ENCODE measurements around the gene POLD3.

The POLD3 gene

GRCh38 chr11:74672332-74672955 lies 80.1 kb downstream of the POLD3 start:
- in situ Hi-C loops (cut with HindIII; ENCODE audit: low pct_unique_long_range_greater_than_20kb, low sequenced_read_pairs), result no loop called here
- no peak for DNase-seq (ENCODE audit: low read depth in 1 of 2, low spot score in 1 of 2)
- TF ChIP-seq JUND (IDR thresholded peaks at IDR 0.05; ENCODE audit: low read depth), result no peak

GRCh38 chr11:74672956-74673692 lies 80.7 kb downstream of the POLD3 start:
- TF ChIP-seq JUND (IDR thresholded peaks at IDR 0.05; ENCODE audit: low read depth), result no peak
- no peak for DNase-seq (ENCODE audit: low read depth in 1 of 2, low spot score in 1 of 2)

GRCh38 chr11:74673693-74674360 lies 81.4 kb downstream of the POLD3 start:
- in situ Hi-C loops (cut with HindIII; ENCODE audit: low pct_unique_long_range_greater_than_20kb, low sequenced_read_pairs), result no loop called here
- DNase-seq (ENCODE audit: low read depth in 1 of 2, low spot score in 1 of 2), result no peak

More at GRCh38 chr11:74672956-74673692, 80.7 kb downstream of the POLD3 start:
- in situ Hi-C loops (cut with HindIII; ENCODE audit: low pct_unique_long_range_greater_than_20kb, low sequenced_read_pairs), result no loop called here

GRCh38 chr11:74675761-74676160 lies 83.4 kb downstream of the POLD3 start:
- in situ Hi-C loops (cut with HindIII; ENCODE audit: low pct_unique_long_range_greater_than_20kb, low sequenced_read_pairs), result no loop called here
- TF ChIP-seq JUND (IDR thresholded peaks at IDR 0.05; ENCODE audit: low read depth), result no peak
- no peak for DNase-seq (ENCODE audit: low read depth in 1 of 2, low spot score in 1 of 2)

More at GRCh38 chr11:74673693-74674360, 81.4 kb downstream of the POLD3 start:
- no peak for TF ChIP-seq JUND (IDR thresholded peaks at IDR 0.05; ENCODE audit: low read depth)

GRCh38 chr11:74676596-74676995 lies 84.2 kb downstream of the POLD3 start:
- TF ChIP-seq JUND (IDR thresholded peaks at IDR 0.05; ENCODE audit: low read depth), result no peak
- in situ Hi-C loops (cut with HindIII; ENCODE audit: low pct_unique_long_range_greater_than_20kb, low sequenced_read_pairs), result no loop called here
- no peak for DNase-seq (ENCODE audit: low read depth in 1 of 2, low spot score in 1 of 2)

GRCh38 chr11:74677131-74677530 lies 84.7 kb downstream of the POLD3 start:
- in situ Hi-C loops (cut with HindIII; ENCODE audit: low pct_unique_long_range_greater_than_20kb, low sequenced_read_pairs), result no loop called here
- TF ChIP-seq JUND (IDR thresholded peaks at IDR 0.05; ENCODE audit: low read depth), result no peak
- no peak for DNase-seq (ENCODE audit: low read depth in 1 of 2, low spot score in 1 of 2)

GRCh38 chr11:74678041-74678440 lies 85.7 kb downstream of the POLD3 start:
- in situ Hi-C loops (cut with HindIII; ENCODE audit: low pct_unique_long_range_greater_than_20kb, low sequenced_read_pairs), result no loop called here
- no peak for DNase-seq (ENCODE audit: low read depth in 1 of 2, low spot score in 1 of 2)
- no peak for TF ChIP-seq JUND (IDR thresholded peaks at IDR 0.05; ENCODE audit: low read depth)

- in situ Hi-C loops (cut with HindIII; ENCODE audit: low pct_unique_long_range_greater_than_20kb, low sequenced_read_pairs), result no loop called here
- no peak for TF ChIP-seq JUND (IDR thresholded peaks at IDR 0.05; ENCODE audit: low read depth)
- no peak for DNase-seq (ENCODE audit: low read depth in 1 of 2, low spot score in 1 of 2)
Observed at GRCh38 chr11:74678591-74679512, 86.5 kb downstream of the POLD3 start.

- no peak for DNase-seq (ENCODE audit: low read depth in 1 of 2, low spot score in 1 of 2)
- TF ChIP-seq JUND (IDR thresholded peaks at IDR 0.05; ENCODE audit: low read depth), result no peak
- in situ Hi-C loops (cut with HindIII; ENCODE audit: low pct_unique_long_range_greater_than_20kb, low sequenced_read_pairs), result no loop called here
Observed at GRCh38 chr11:74679513-74679865, 87.1 kb downstream of the POLD3 start.

GRCh38 chr11:74680035-74680671 lies 87.8 kb downstream of the POLD3 start:
- no peak for TF ChIP-seq JUND (IDR thresholded peaks at IDR 0.05; ENCODE audit: low read depth)
- in situ Hi-C loops (cut with HindIII; ENCODE audit: low pct_unique_long_range_greater_than_20kb, low sequenced_read_pairs), result no loop called here
- no peak for DNase-seq (ENCODE audit: low read depth in 1 of 2, low spot score in 1 of 2)

- in situ Hi-C loops (cut with HindIII; ENCODE audit: low pct_unique_long_range_greater_than_20kb, low sequenced_read_pairs), result no loop called here
- no peak for DNase-seq (ENCODE audit: low read depth in 1 of 2, low spot score in 1 of 2)
Observed at GRCh38 chr11:74680703-74681531, 88.5 kb downstream of the POLD3 start.

More at GRCh38 chr11:74680703-74681531, 88.5 kb downstream of the POLD3 start:
- TF ChIP-seq JUND (IDR thresholded peaks at IDR 0.05; ENCODE audit: low read depth), result no peak

Data from T47D (cell line).